NB4 (cell line): Measurements from ENCODE around the gene OR5D14.

ENCODE experiments used
- DNase-seq: peaks from one replicate; pipeline ENCODE4 v3.0.0; 2010; ENCODE audit warnings: low read depth
- H3K4me3 ChIP-seq: one replicate; pipeline ENCODE4 v1.5.1; 2011; ENCODE audit warnings: mild to moderate bottlenecking, low read depth, low read length, moderate library complexity
- MYC ChIP-seq: IDR thresholded peaks from 2 replicates; pipeline ENCODE4 v1.6.1; 2011; ENCODE audit warnings: low read depth, low read length
- POLR2A ChIP-seq: IDR thresholded peaks from 2 replicates; pipeline ENCODE4 v1.6.1; 2011; ENCODE audit warnings: mild to moderate bottlenecking; ENCODE audit not compliant: insufficient read length; ENCODE audit errors: extremely low read depth
- TF ChIP-seq, protein P1 (sequence below): IDR thresholded peaks from one replicate; pipeline ENCODE4 v1.5.1; 2012; ENCODE audit warnings: low read depth, low read length
- TF ChIP-seq, protein P2 (sequence below): IDR thresholded peaks from 2 replicates; pipeline ENCODE4 v1.6.1; 2011; ENCODE audit warnings: low read depth, low read length

OR5D14 gene

GRCh38 chr11:55819330-55819729, 24.0 kb downstream of the OR5D14 start, which contains the start of gene OR5D18:
Gene OR5D18, plus strand, starts transcription at chr11:55819630. Its CDS starts 0 bp downstream, at chr11:55819630.
- TF ChIP-seq, protein P1, sequence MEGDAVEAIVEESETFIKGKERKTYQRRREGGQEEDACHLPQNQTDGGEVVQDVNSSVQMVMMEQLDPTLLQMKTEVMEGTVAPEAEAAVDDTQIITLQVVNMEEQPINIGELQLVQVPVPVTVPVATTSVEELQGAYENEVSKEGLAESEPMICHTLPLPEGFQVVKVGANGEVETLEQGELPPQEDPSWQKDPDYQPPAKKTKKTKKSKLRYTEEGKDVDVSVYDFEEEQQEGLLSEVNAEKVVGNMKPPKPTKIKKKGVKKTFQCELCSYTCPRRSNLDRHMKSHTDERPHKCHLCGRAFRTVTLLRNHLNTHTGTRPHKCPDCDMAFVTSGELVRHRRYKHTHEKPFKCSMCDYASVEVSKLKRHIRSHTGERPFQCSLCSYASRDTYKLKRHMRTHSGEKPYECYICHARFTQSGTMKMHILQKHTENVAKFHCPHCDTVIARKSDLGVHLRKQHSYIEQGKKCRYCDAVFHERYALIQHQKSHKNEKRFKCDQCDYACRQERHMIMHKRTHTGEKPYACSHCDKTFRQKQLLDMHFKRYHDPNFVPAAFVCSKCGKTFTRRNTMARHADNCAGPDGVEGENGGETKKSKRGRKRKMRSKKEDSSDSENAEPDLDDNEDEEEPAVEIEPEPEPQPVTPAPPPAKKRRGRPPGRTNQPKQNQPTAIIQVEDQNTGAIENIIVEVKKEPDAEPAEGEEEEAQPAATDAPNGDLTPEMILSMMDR: no peak
- no peak for TF ChIP-seq POLR2A
- TF ChIP-seq, protein P2, sequence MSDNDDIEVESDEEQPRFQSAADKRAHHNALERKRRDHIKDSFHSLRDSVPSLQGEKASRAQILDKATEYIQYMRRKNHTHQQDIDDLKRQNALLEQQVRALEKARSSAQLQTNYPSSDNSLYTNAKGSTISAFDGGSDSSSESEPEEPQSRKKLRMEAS: no peak
- TF ChIP-seq MYC: no peak
- DNase-seq: no peak
- no peak within 1 kb of the TSS for H3K4me3 ChIP-seq

GRCh38 chr11:55826919-55827318, 31.6 kb downstream of the OR5D14 start, which contains the start of gene OR5L2:
Gene OR5L2, plus strand, starts transcription at chr11:55827219. Its CDS starts 0 bp downstream, at chr11:55827219.
- H3K4me3 ChIP-seq: no peak within 1 kb of the TSS
- TF ChIP-seq, protein P1: no peak
- no peak for TF ChIP-seq POLR2A
- TF ChIP-seq, protein P2: no peak
- no peak for TF ChIP-seq MYC
- DNase-seq: no peak

- TF ChIP-seq, protein P2: no peak
- TF ChIP-seq POLR2A: no peak
- TF ChIP-seq, protein P1: no peak
- TF ChIP-seq MYC: no peak
- H3K4me3 ChIP-seq: no peak within 1 kb of the TSS
- no peak for DNase-seq
These were observed 43.1 kb downstream of the OR5D14 start, which contains the start of gene OR5D16 for GRCh38 chr11:55838452-55838851. Gene OR5D16, plus strand, starts transcription at chr11:55838752. Its CDS starts 0 bp downstream, at chr11:55838752.
